Panc1 (cell line): ENCODE results near the gene GRM2. TPM values are rescaled to one million over a fixed set of nuclear protein-coding genes. Genes with fewer than 3 reads are reported as not detected.

Experiments used
- ATAC-seq: fragments of 200-7000 bp; cut with Tn5 transposase; 2 replicates; pipeline ENCODE4 v1.9.1; 2020; ENCODE audit warnings: mild to moderate bottlenecking, moderate library complexity
- BruUV-seq: library from RNA; stranded (reverse); fragments of 400-500 nt; replicated peaks from 2 replicates; lab custom pipeline; 2021; lab: Mats Ljungman, UMichigan
- CTCF ChIA-PET: fragments of 300-600 bp; sonication (Branson Sonifier 250); formaldehyde crosslinking; loops from one replicate; lab custom pipeline; 2022; ENCODE audit warnings: antibody characterized with exemption; lab: Charles Lee
- POLR2A ChIA-PET: fragments of 300-600 bp; sonication (Branson Sonifier 250); formaldehyde crosslinking; loops from one replicate; lab custom pipeline; 2022; ENCODE audit warnings: antibody characterized with exemption; lab: Charles Lee
- DNase-seq: peaks from one replicate; pipeline ENCODE4 v3.0.0-alpha.2; 2010; ENCODE audit warnings: low read depth, low spot score
- H3K27ac ChIP-seq: 2 replicates; pipeline ENCODE4 v1.5.1; 2011; ENCODE audit warnings: mild to moderate bottlenecking, low read length, inconsistent platforms
- H3K27me3 ChIP-seq: fragments of 200-500 bp; sonication (Bioruptor generic); 2 replicates; pipeline ENCODE4 v1.6.0; 2014; ENCODE audit warnings: low read length, inconsistent platforms; ENCODE audit not compliant: control insufficient read depth, insufficient read depth
- H3K36me3 ChIP-seq: fragments of 200-500 bp; sonication (Bioruptor generic); 2 replicates; pipeline ENCODE4 v1.5.1; 2014; ENCODE audit warnings: inconsistent platforms, mild to moderate bottlenecking, low read length, moderate library complexity; ENCODE audit not compliant: control insufficient read depth, insufficient read depth
- H3K4me1 ChIP-seq: 2 replicates; pipeline ENCODE4 v1.5.1; 2011; ENCODE audit warnings: inconsistent platforms, mild to moderate bottlenecking, low read length, moderate library complexity; ENCODE audit not compliant: control insufficient read depth, insufficient read depth
- H3K4me3 ChIP-seq, 2 experiments: 2 replicates each; pipeline ENCODE4 v1.5.1; 2011 to 2012; ENCODE audit warnings: low read depth in 2 of 2, low read length in 2 of 2, mild to moderate bottlenecking in 2 of 2, inconsistent platforms in 1 of 2, moderate library complexity in 1 of 2
- H3K9me3 ChIP-seq: fragments of 200-500 bp; sonication (Bioruptor generic); 2 replicates; pipeline ENCODE4 v1.5.1; 2014; ENCODE audit warnings: low read depth, mild to moderate bottlenecking, inconsistent platforms, low read length, moderate library complexity; ENCODE audit not compliant: control insufficient read depth, insufficient read depth
- POLR2AphosphoS5 ChIP-seq: IDR thresholded peaks from 2 replicates; pipeline ENCODE4 v1.6.1; 2012; ENCODE audit warnings: mild to moderate bottlenecking, low read depth, low read length, moderate library complexity
- SIN3A ChIP-seq: IDR thresholded peaks from 2 replicates; pipeline ENCODE4 v1.6.1; 2012; ENCODE audit warnings: low read depth, mild to moderate bottlenecking, low read length, moderate library complexity, borderline replicate concordance; ENCODE audit not compliant: insufficient read depth
- TCF7L2 ChIP-seq: IDR thresholded peaks from 2 replicates; pipeline ENCODE4 v1.6.1; 2011; ENCODE audit warnings: mild to moderate bottlenecking, low read depth, low read length, inconsistent platforms
- in situ Hi-C: cut with HindIII; loops from 2 replicates; pipeline ENCODE4 v1.10.0; 2016; ENCODE audit warnings: low sequenced_read_pairs, low pct_unique_long_range_greater_than_20kb
- intact Hi-C: fragments of 100-400 bp; cut with micrococcal nuclease; formaldehyde crosslinking; loops from one replicate; pipeline ENCODE4 v1.10.0; 2022; ENCODE audit not compliant: unreplicated experiment
- total RNA-seq: library from RNA; stranded (reverse); gene quantifications from one replicate; pipeline ENCODE4 v1.2.1, GENCODE V29; 2021; ENCODE audit not compliant: unreplicated experiment
- TF ChIP-seq, protein P1 (sequence below), 2 experiments: IDR thresholded peaks; 2 replicates each; pipeline ENCODE4 v1.6.1; 2011 to 2012; ENCODE audit warnings: low read depth in 2 of 2, control low read depth in 1 of 2, low read length in 1 of 2, mild to moderate bottlenecking in 1 of 2, moderate library complexity in 1 of 2; ENCODE audit not compliant: insufficient read depth in 1 of 2
- TF ChIP-seq, protein P2 (sequence below): fragments of 450-650 bp; IDR thresholded peaks from 2 replicates; pipeline ENCODE4 v1.5.1; 2017; ENCODE audit warnings: mild to moderate bottlenecking

Gene GRM2
- total RNA-seq, 1 experiment from 2014 or later, result 0.21 TPM

DNA sequence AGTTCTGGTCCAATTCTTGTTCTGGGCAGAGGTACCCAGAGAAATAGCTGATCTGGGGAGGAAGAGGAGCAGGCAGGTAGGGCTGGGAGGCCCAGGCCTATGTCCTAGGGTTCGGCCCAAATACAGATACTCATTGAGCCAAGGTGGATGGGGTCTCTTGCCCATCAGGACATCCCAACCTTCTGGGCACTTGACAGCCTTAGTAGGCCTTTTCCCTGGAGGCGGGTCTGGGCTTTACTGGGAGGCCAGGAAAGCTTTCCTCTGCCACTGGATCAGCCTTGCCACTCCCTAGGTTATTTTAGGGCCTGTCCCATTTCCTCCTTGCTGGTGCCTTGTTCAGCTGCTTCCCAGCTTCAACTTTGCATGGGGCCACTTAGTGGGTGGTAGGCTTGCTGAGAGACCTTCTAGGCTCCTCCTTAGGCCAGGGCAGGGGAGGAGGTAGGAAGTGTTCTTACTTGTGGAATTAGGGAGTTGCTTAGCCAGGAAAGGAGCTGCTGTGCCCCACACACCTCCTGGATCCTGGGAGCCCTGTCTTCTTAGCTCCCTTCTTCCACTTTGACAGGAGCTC lies 26.1 kb upstream of the GRM2 start:
- no peak for ATAC-seq
- Histone ChIP-seq H3K4me1 (no peaks in the 10 kb centered on the region), H3K27me3 (no peaks in the 10 kb centered on the region), H3K27ac (no peak overlapping the region), H3K36me3 (no peaks in the 10 kb centered on the region), H3K4me3 (no peak overlapping the region), H3K9me3 (no peaks in the 10 kb centered on the region)
- in situ Hi-C loops (no loop called here), intact Hi-C loops (loop anchor here (5.0 kb wide), 1 partner anchor 178 kb away; the partner anchor contains the start of gene DCAF1)
- ChIA-PET CTCF (interaction anchor here (0.7 kb wide), 1 partner anchor 180 kb away, joined by 3 read pairs; the partner anchor contains the start of gene DCAF1), POLR2A (no interaction called here)
- TF ChIP-seq SIN3A (no peak), TCF7L2 (no peak), POLR2AphosphoS5 (no peak)
- TF ChIP-seq, protein P1, sequence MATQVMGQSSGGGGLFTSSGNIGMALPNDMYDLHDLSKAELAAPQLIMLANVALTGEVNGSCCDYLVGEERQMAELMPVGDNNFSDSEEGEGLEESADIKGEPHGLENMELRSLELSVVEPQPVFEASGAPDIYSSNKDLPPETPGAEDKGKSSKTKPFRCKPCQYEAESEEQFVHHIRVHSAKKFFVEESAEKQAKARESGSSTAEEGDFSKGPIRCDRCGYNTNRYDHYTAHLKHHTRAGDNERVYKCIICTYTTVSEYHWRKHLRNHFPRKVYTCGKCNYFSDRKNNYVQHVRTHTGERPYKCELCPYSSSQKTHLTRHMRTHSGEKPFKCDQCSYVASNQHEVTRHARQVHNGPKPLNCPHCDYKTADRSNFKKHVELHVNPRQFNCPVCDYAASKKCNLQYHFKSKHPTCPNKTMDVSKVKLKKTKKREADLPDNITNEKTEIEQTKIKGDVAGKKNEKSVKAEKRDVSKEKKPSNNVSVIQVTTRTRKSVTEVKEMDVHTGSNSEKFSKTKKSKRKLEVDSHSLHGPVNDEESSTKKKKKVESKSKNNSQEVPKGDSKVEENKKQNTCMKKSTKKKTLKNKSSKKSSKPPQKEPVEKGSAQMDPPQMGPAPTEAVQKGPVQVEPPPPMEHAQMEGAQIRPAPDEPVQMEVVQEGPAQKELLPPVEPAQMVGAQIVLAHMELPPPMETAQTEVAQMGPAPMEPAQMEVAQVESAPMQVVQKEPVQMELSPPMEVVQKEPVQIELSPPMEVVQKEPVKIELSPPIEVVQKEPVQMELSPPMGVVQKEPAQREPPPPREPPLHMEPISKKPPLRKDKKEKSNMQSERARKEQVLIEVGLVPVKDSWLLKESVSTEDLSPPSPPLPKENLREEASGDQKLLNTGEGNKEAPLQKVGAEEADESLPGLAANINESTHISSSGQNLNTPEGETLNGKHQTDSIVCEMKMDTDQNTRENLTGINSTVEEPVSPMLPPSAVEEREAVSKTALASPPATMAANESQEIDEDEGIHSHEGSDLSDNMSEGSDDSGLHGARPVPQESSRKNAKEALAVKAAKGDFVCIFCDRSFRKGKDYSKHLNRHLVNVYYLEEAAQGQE (IDR thresholded peaks at IDR 0.05; ENCODE audit: insufficient read depth in 1 of 2, low read depth in 2 of 2, low read length in 1 of 2), result no peak
- TF ChIP-seq, protein P2, sequence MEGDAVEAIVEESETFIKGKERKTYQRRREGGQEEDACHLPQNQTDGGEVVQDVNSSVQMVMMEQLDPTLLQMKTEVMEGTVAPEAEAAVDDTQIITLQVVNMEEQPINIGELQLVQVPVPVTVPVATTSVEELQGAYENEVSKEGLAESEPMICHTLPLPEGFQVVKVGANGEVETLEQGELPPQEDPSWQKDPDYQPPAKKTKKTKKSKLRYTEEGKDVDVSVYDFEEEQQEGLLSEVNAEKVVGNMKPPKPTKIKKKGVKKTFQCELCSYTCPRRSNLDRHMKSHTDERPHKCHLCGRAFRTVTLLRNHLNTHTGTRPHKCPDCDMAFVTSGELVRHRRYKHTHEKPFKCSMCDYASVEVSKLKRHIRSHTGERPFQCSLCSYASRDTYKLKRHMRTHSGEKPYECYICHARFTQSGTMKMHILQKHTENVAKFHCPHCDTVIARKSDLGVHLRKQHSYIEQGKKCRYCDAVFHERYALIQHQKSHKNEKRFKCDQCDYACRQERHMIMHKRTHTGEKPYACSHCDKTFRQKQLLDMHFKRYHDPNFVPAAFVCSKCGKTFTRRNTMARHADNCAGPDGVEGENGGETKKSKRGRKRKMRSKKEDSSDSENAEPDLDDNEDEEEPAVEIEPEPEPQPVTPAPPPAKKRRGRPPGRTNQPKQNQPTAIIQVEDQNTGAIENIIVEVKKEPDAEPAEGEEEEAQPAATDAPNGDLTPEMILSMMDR, result no peak
- no TSS peak for BruUV-seq
- DNase-seq, result no peak

DNA sequence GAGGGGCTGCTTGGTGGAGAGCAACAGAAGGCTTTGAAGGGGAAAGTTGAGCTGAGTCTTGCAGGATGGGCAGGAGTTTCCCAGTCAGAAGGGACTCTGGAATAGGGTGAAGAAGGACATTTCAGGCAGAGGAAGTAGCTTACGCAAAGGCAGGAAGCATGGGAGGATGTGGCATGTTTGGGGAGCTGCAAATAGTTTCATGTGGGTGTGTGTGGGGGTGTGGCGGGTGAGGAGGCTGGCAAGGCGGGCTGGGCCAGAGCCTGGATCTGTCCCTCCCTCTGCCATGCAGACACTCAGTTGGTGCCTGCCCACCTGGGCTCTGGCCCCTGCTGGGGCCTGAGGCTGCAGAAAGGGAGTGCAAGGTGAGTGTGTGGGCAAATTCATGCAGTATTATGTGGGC lies 25.4 kb upstream of the GRM2 start:
- TF ChIP-seq TCF7L2 (no peak), POLR2AphosphoS5 (no peak), SIN3A (no peak)
- TF ChIP-seq, protein P2, result no peak
- TF ChIP-seq, protein P1 (IDR thresholded peaks at IDR 0.05; ENCODE audit: insufficient read depth in 1 of 2, low read depth in 2 of 2, low read length in 1 of 2), result no peak
- intact Hi-C loops, result loop anchor here (5.0 kb wide), 1 partner anchor 179 kb away; the partner anchor contains the start of gene DCAF1
- ChIA-PET CTCF (interaction anchor here (1.0 to 1.1 kb wide), 2 partner anchors 11 to 180 kb away, joined by 4 to 11 read pairs; no protein-coding TSS in a partner anchor), POLR2A (no interaction called here)
- Histone ChIP-seq H3K27ac (no peak overlapping the region), H3K36me3 (no peaks in the 10 kb centered on the region), H3K27me3 (no peaks in the 10 kb centered on the region), H3K4me1 (no peaks in the 10 kb centered on the region), H3K4me3 (no peak overlapping the region), H3K9me3 (no peaks in the 10 kb centered on the region)
- in situ Hi-C loops, result no loop called here
- BruUV-seq, result no TSS peak
- ATAC-seq (no peak), DNase-seq (no peak)
